ENCODE data around the gene ADAM12. TPM values are rescaled to one million over a fixed set of nuclear protein-coding genes. Genes with fewer than 3 reads are reported as not detected.

The ADAM12 gene
- total and polyA plus RNA-seq, 9 of the 15 experiments (the other 6 are each of a cell fraction or from before 2014, with no cell fraction given), result not detected

GRCh38 chr10:126199221-126199998 lies 188.9 kb downstream of the ADAM12 start (continued):
- peak; percentile 24; the same call in 1 of the 2 replicates for TF ChIP-seq NCOA1 (IDR thresholded peaks at IDR 0.05; ENCODE audit: low read depth)
- TF ChIP-seq ZZZ3 (IDR thresholded peaks at IDR 0.05), result no peak
- TF ChIP-seq MAZ (CRISPR knock-in tag; conservative IDR thresholded peaks at IDR 0.05 in 1 of 2, IDR thresholded peaks at IDR 0.05 in 1 of 2), result no peak
- peak; percentile 99 for TF ChIP-seq FOSL1 (tag; conservative IDR thresholded peaks at IDR 0.05)
- TF ChIP-seq CTCF (IDR thresholded peaks at IDR 0.05 in 2 of 3, conservative IDR thresholded peaks at IDR 0.05 in 1 of 3; ENCODE audit: insufficient read depth in 2 of 3, low read depth in 1 of 3, low read length in 3 of 3), result no peak
- TF ChIP-seq ARID1B (IDR thresholded peaks at IDR 0.05), result peak; percentile 75
- peak; percentile 84 for TF ChIP-seq HMBOX1 (IDR thresholded peaks at IDR 0.05)
- no peak for TF ChIP-seq ELK1 (CRISPR knock-in tag; IDR thresholded peaks at IDR 0.05)
- no peak for TF ChIP-seq ZNF785 (CRISPR knock-in tag; IDR thresholded peaks at IDR 0.05)
- TF ChIP-seq CREB3 (tag; conservative IDR thresholded peaks at IDR 0.05; ENCODE audit: low read depth), result 0 out of 2 replicates have a peak, but pooled peaks have one; percentile 61
- TF ChIP-seq ZFPM2 (CRISPR knock-in tag; IDR thresholded peaks at IDR 0.05), result no peak
- no peak for TF ChIP-seq E2F1 (CRISPR knock-in tag; IDR thresholded peaks at IDR 0.05)
- TF ChIP-seq ZNF586 (CRISPR knock-in tag; conservative IDR thresholded peaks at IDR 0.05), result no peak
- peak; percentile 97 for TF ChIP-seq JUND (IDR thresholded peaks at IDR 0.05; ENCODE audit: borderline replicate concordance, low read depth, low read length)
- TF ChIP-seq JUND (tag; IDR thresholded peaks at IDR 0.05; ENCODE audit: borderline replicate concordance, low read depth, low read length), result peak; percentile 98
- TF ChIP-seq ZBTB2 (IDR thresholded peaks at IDR 0.05), result no peak
- TF ChIP-seq TRIM25 (IDR thresholded peaks at IDR 0.05; ENCODE audit: borderline replicate concordance), result no peak

Data from K562 (cell line).